HCT116 (cell line): ENCODE data around the gene MBD6. TPM values are rescaled to one million over a fixed set of nuclear protein-coding genes. Genes with fewer than 3 reads are reported as not detected.

Experiments
- ATAC-seq: fragments of 200-7000 bp; cut with Tn5 transposase; 2 replicates; pipeline ENCODE4 v1.9.1; 2020; ENCODE audit warnings: mild to moderate bottlenecking, moderate library complexity
- BruUV-seq: library from RNA; stranded (reverse); fragments of 400-500 nt; replicated peaks from 2 replicates; lab custom pipeline; 2021; lab: Mats Ljungman, UMichigan
- CTCF ChIA-PET: fragments of 300-600 bp; sonication (Branson Sonifier 250); formaldehyde crosslinking; loops from one replicate; lab custom pipeline; 2021; ENCODE audit warnings: antibody characterized with exemption; lab: Charles Lee
- POLR2A ChIA-PET: fragments of 300-600, 350-600 bp; sonication (Branson Sonifier 250); formaldehyde crosslinking; loops from one replicate; lab custom pipeline; 2021; ENCODE audit warnings: antibody characterized with exemption; lab: Charles Lee
- RAD21 ChIA-PET, 2 experiments: fragments of 300-600 bp; sonication (Branson Sonifier 250); formaldehyde crosslinking; loops; one replicate each; lab custom pipeline; 2023; ENCODE audit warnings: low total read pairs in 2 of 2; ENCODE audit not compliant: uncharacterized antibody in 2 of 2, unreplicated experiment in 2 of 2, low non-redundant PET in 1 of 2; lab: Charles Lee
- DNase-seq: peaks from one replicate; pipeline ENCODE4 v3.0.0-alpha.2; 2010; ENCODE audit warnings: low read depth, low spot score
- H2AFZ ChIP-seq: fragments of 200-600 bp; shearing (Covaris generic), sonication (generic); 2 replicates; pipeline ENCODE4 v1.6.1; 2017; ENCODE audit warnings: low read depth, mixed run types, mixed read lengths, antibody characterized with exemption, low read length; ENCODE audit not compliant: poor library complexity, severe bottlenecking
- H3K27ac ChIP-seq: 2 replicates; pipeline ENCODE4 v1.5.1; 2012; ENCODE audit warnings: low read depth, low read length
- H3K27me3 ChIP-seq: fragments of 200-600 bp; sonication (generic); 2 replicates; pipeline ENCODE4 v1.6.1; 2016; ENCODE audit warnings: mixed run types, low read length, mixed read lengths; ENCODE audit not compliant: insufficient read depth
- H3K36me3 ChIP-seq, 2 experiments: fragments of 200-500 bp in 1 of 2; fragments of 200-600 bp in 1 of 2; sonication (Bioruptor generic) in 1 of 2; sonication (generic) in 1 of 2; 2 replicates each; pipeline versions ENCODE4 v1.5.1 to v1.6.1; 2014 to 2016; ENCODE audit warnings: low read length in 2 of 2, inconsistent platforms in 1 of 2, mixed read lengths in 1 of 2, mixed run types in 1 of 2; ENCODE audit not compliant: insufficient read depth in 2 of 2, control insufficient read depth in 1 of 2
- H3K4me1 ChIP-seq, 2 experiments: fragments of 200-600 bp in 1 of 2; sonication (generic) in 1 of 2; 2 replicates each; pipeline versions ENCODE4 v1.5.1 to v1.6.1; 2012 to 2017; ENCODE audit warnings: low read length in 2 of 2, inconsistent platforms in 1 of 2, mild to moderate bottlenecking in 1 of 2, mixed read lengths in 1 of 2, mixed run types in 1 of 2, moderate library complexity in 1 of 2; ENCODE audit not compliant: insufficient read depth in 2 of 2, control insufficient read depth in 1 of 2
- H3K4me2 ChIP-seq: fragments of 200-600 bp; sonication (generic); 2 replicates; pipeline ENCODE4 v1.6.1; 2017; ENCODE audit warnings: mixed run types, low read length, mixed read lengths
- H3K4me3 ChIP-seq, 2 experiments: fragments of 200-600 bp in 1 of 2; sonication (generic) in 1 of 2; replicated peaks in 1 of 2; 2 replicates each; pipeline ENCODE4 v1.5.1; 2011 to 2016; ENCODE audit warnings: low read length in 2 of 2, control low read depth in 1 of 2, low read depth in 1 of 2, mild to moderate bottlenecking in 1 of 2, mixed read lengths in 1 of 2, mixed run types in 1 of 2
- H3K79me2 ChIP-seq: fragments of 200-600 bp; sonication (generic); 2 replicates; pipeline ENCODE4 v1.6.1; 2017; ENCODE audit warnings: mild to moderate bottlenecking, mixed run types, low read length, moderate library complexity, mixed read lengths; ENCODE audit not compliant: insufficient read depth
- H3K9ac ChIP-seq: fragments of 200-600 bp; sonication (generic); 2 replicates; pipeline ENCODE4 v1.6.1; 2016; ENCODE audit warnings: low read length, mixed read lengths
- H3K9me2 ChIP-seq: fragments of 200-600 bp; sonication (generic), shearing (Covaris generic); 2 replicates; pipeline ENCODE4 v1.6.1; 2017; ENCODE audit warnings: mixed run types, mild to moderate bottlenecking, moderate library complexity; ENCODE audit not compliant: insufficient read depth
- H3K9me3 ChIP-seq, 2 experiments: fragments of 200-500 bp in 1 of 2; fragments of 200-600 bp in 1 of 2; sonication (Bioruptor generic) in 1 of 2; sonication (generic) in 1 of 2; 2 replicates each; pipeline ENCODE4 v1.6.1; 2014 to 2017; ENCODE audit warnings: low read length in 2 of 2, mixed read lengths in 2 of 2, inconsistent platforms in 1 of 2, low read depth in 1 of 2, mild to moderate bottlenecking in 1 of 2, mixed run types in 1 of 2, moderate library complexity in 1 of 2; ENCODE audit not compliant: control insufficient read depth in 1 of 2, insufficient read depth in 1 of 2
- H4K20me1 ChIP-seq: fragments of 200-600 bp; sonication (generic), shearing (Covaris generic); 2 replicates; pipeline ENCODE4 v1.6.1; 2017; ENCODE audit warnings: mixed run types, mild to moderate bottlenecking, moderate library complexity; ENCODE audit not compliant: insufficient read depth
- CBX3 ChIP-seq: IDR thresholded peaks from 2 replicates; pipeline ENCODE4 v1.6.1; 2012; ENCODE audit warnings: low read depth
- CEBPB ChIP-seq: IDR thresholded peaks from 2 replicates; pipeline ENCODE4 v1.6.1; 2012; ENCODE audit warnings: low read depth
- ELF1 ChIP-seq: IDR thresholded peaks from 2 replicates; pipeline ENCODE4 v1.6.1; 2012; ENCODE audit warnings: low read depth, borderline replicate concordance
- EZH2phosphoT487 ChIP-seq: fragments of 200-600 bp; IDR thresholded peaks from 2 replicates; pipeline ENCODE4 v1.6.1; 2018; ENCODE audit warnings: antibody characterized with exemption, borderline replicate concordance
- FOSL1 ChIP-seq: IDR thresholded peaks from 2 replicates; pipeline ENCODE4 v1.6.1; 2012; ENCODE audit warnings: low read depth
- POLR2A ChIP-seq: IDR thresholded peaks from 2 replicates; pipeline ENCODE4 v1.7.0; 2011; ENCODE audit warnings: borderline replicate concordance; ENCODE audit not compliant: insufficient read depth, insufficient read length; ENCODE audit errors: extremely low read depth
- POLR2AphosphoS5 ChIP-seq: IDR thresholded peaks from 2 replicates; pipeline ENCODE4 v1.6.1; 2011; ENCODE audit warnings: mild to moderate bottlenecking, low read depth, low read length, moderate library complexity
- RAD21 ChIP-seq: IDR thresholded peaks from 2 replicates; pipeline ENCODE4 v1.6.1; 2012; ENCODE audit warnings: low read depth, mild to moderate bottlenecking
- SIN3A ChIP-seq: IDR thresholded peaks from 2 replicates; pipeline ENCODE4 v1.6.1; 2012; ENCODE audit warnings: low read depth
- SRF ChIP-seq: IDR thresholded peaks from 2 replicates; pipeline ENCODE4 v1.6.1; 2012; ENCODE audit warnings: low read depth
- TCF7L2 ChIP-seq: IDR thresholded peaks from 2 replicates; pipeline ENCODE4 v1.7.0; 2011; ENCODE audit warnings: borderline replicate concordance, inconsistent platforms; ENCODE audit not compliant: insufficient read depth, insufficient read length; ENCODE audit errors: extremely low read depth
- YY1 ChIP-seq: IDR thresholded peaks from 2 replicates; pipeline ENCODE4 v1.6.1; 2011; ENCODE audit warnings: low read length, low read depth, moderate library complexity, mild to moderate bottlenecking; ENCODE audit not compliant: insufficient replicate concordance; ENCODE audit errors: extremely low read depth
- ZNF274 ChIP-seq: fragments of 200-500 bp; sonication (Bioruptor generic); IDR thresholded peaks from 2 replicates; pipeline ENCODE4 v1.6.1; 2014; ENCODE audit warnings: mild to moderate bottlenecking, low read depth, low read length, inconsistent platforms
- intact Hi-C: fragments of 100-400 bp; cut with micrococcal nuclease; formaldehyde crosslinking; loops from 2 replicates; pipeline ENCODE4 v1.10.0; 2022
- total RNA-seq: library from RNA; stranded (reverse); gene quantifications from one replicate; pipeline ENCODE4 v1.2.1, GENCODE V29; 2021; ENCODE audit not compliant: unreplicated experiment
- TF ChIP-seq, protein P1 (sequence below): IDR thresholded peaks from 2 replicates; pipeline ENCODE4 v1.6.1; 2011; ENCODE audit warnings: mild to moderate bottlenecking, low read length, moderate library complexity; ENCODE audit not compliant: insufficient replicate concordance; ENCODE audit errors: extremely low read depth
- TF ChIP-seq, protein P2 (sequence below): IDR thresholded peaks from 2 replicates; pipeline ENCODE4 v1.6.1; 2012; ENCODE audit warnings: low read depth
- TF ChIP-seq, protein P3 (sequence below): IDR thresholded peaks from 2 replicates; pipeline ENCODE4 v1.6.1; 2012
- TF ChIP-seq, protein P4 (sequence below), 3 experiments: fragments of 200-600 bp in 1 of 3; sonication (generic) in 1 of 3; IDR thresholded peaks in 2 of 3; conservative IDR thresholded peaks in 1 of 3; 2 replicates each; pipeline ENCODE4 v1.5.1; 2012 to 2017; ENCODE audit warnings: low read depth in 2 of 3, low read length in 2 of 3, antibody characterized with exemption in 1 of 3, borderline replicate concordance in 1 of 3, control low read depth in 1 of 3, mild to moderate bottlenecking in 1 of 3, mixed read lengths in 1 of 3, mixed run types in 1 of 3, moderate library complexity in 1 of 3; ENCODE audit not compliant: insufficient read depth in 1 of 3

MBD6 gene
- total RNA-seq, 1 experiment from 2014 or later = 70.1 TPM

DNA sequence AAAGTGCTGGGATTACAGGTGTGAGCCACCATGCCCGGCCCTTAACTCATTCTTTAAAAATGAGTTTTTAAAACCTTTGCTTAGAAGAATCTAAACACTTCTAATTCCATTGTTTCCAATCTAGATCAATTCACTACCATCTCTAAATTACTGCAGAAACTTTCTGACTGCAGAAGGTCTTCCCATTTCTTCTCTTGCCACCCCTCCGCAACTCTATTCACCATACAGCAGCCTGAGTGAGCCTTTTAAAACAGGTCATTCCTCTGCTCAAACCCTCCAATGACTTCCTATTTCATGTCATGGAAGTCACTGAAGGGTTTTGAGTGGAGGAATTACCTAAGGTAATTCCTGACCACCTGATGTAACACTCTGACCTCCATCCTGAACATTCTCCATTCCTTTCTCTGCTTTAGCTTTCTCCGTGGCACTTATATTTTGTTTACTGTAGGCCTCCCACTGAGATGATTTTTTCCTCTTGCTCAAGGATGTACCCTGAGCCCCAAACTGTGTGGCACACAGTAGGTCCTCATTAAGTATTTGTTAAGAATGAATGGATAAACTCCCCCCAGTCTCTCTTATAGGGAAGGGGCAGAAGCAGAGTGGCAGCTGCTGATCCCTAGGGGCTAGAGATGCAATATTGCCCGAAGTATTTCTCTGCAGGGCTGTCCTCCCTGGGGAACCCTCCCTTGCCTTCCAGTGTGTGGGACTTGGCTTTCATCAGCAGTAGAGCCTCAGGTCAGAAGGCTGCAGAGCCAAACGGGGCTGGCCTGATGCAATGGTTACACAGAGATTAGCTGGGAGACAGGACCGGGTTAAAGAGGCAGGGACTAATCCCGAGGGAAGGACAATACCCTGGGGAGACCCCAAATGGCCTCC lies 3.5 kb upstream of the MBD6 start:
- BruUV-seq = no TSS peak
- Histone ChIP-seq H4K20me1 (peaks cover 7% of the 10 kb centered on the region; the same call in 1 of the 2 replicates), H3K9me3 (no peaks in the 10 kb centered on the region), H3K4me1 (peaks cover 22 to 49% of the 10 kb centered on the region in 2 experiments), H3K9ac (peak overlapping the region; percentile 80), H2AFZ (no peak overlapping the region), H3K27me3 (no peaks in the 10 kb centered on the region), H3K27ac (peak overlapping the region; percentile 79), H3K9me2 (no peaks in the 10 kb centered on the region), H3K36me3 (peaks cover 32 to 41% of the 10 kb centered on the region in 2 experiments), H3K79me2 (peaks cover 57% of the 10 kb centered on the region), H3K4me2 (peak overlapping the region; percentile 94), H3K4me3 (peak overlapping the region; percentile 79 to 88)
- ChIA-PET RAD21 (no interaction called here), CTCF (no interaction called here), POLR2A (interaction anchor here (1.4 to 2.0 kb wide), 3 partner anchors 7 to 39 kb away, joined by 3 to 7 read pairs (median 4); partner anchors contain the start of gene DCTN2)
- no peak for ATAC-seq
- no peak for DNase-seq
- intact Hi-C loops = no loop called here
- TF ChIP-seq EZH2phosphoT487 = no peak
- no peak for TF ChIP-seq ZNF274
- no peak for TF ChIP-seq TCF7L2
- TF ChIP-seq SRF = no peak
- no peak for TF ChIP-seq RAD21
- no peak; the same call in 1 of the 2 replicates for TF ChIP-seq POLR2AphosphoS5
- TF ChIP-seq POLR2A = no peak
- TF ChIP-seq YY1 = no peak
- no peak for TF ChIP-seq ELF1
- TF ChIP-seq FOSL1 = no peak
- TF ChIP-seq SIN3A = no peak
- TF ChIP-seq, protein P1, sequence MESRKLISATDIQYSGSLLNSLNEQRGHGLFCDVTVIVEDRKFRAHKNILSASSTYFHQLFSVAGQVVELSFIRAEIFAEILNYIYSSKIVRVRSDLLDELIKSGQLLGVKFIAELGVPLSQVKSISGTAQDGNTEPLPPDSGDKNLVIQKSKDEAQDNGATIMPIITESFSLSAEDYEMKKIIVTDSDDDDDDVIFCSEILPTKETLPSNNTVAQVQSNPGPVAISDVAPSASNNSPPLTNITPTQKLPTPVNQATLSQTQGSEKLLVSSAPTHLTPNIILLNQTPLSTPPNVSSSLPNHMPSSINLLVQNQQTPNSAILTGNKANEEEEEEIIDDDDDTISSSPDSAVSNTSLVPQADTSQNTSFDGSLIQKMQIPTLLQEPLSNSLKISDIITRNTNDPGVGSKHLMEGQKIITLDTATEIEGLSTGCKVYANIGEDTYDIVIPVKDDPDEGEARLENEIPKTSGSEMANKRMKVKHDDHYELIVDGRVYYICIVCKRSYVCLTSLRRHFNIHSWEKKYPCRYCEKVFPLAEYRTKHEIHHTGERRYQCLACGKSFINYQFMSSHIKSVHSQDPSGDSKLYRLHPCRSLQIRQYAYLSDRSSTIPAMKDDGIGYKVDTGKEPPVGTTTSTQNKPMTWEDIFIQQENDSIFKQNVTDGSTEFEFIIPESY = no peak
- no peak for TF ChIP-seq CBX3
- TF ChIP-seq, protein P2, sequence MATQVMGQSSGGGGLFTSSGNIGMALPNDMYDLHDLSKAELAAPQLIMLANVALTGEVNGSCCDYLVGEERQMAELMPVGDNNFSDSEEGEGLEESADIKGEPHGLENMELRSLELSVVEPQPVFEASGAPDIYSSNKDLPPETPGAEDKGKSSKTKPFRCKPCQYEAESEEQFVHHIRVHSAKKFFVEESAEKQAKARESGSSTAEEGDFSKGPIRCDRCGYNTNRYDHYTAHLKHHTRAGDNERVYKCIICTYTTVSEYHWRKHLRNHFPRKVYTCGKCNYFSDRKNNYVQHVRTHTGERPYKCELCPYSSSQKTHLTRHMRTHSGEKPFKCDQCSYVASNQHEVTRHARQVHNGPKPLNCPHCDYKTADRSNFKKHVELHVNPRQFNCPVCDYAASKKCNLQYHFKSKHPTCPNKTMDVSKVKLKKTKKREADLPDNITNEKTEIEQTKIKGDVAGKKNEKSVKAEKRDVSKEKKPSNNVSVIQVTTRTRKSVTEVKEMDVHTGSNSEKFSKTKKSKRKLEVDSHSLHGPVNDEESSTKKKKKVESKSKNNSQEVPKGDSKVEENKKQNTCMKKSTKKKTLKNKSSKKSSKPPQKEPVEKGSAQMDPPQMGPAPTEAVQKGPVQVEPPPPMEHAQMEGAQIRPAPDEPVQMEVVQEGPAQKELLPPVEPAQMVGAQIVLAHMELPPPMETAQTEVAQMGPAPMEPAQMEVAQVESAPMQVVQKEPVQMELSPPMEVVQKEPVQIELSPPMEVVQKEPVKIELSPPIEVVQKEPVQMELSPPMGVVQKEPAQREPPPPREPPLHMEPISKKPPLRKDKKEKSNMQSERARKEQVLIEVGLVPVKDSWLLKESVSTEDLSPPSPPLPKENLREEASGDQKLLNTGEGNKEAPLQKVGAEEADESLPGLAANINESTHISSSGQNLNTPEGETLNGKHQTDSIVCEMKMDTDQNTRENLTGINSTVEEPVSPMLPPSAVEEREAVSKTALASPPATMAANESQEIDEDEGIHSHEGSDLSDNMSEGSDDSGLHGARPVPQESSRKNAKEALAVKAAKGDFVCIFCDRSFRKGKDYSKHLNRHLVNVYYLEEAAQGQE = no peak
- no peak for TF ChIP-seq CEBPB
- TF ChIP-seq, protein P3, sequence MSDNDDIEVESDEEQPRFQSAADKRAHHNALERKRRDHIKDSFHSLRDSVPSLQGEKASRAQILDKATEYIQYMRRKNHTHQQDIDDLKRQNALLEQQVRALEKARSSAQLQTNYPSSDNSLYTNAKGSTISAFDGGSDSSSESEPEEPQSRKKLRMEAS = no peak
- TF ChIP-seq, protein P4, sequence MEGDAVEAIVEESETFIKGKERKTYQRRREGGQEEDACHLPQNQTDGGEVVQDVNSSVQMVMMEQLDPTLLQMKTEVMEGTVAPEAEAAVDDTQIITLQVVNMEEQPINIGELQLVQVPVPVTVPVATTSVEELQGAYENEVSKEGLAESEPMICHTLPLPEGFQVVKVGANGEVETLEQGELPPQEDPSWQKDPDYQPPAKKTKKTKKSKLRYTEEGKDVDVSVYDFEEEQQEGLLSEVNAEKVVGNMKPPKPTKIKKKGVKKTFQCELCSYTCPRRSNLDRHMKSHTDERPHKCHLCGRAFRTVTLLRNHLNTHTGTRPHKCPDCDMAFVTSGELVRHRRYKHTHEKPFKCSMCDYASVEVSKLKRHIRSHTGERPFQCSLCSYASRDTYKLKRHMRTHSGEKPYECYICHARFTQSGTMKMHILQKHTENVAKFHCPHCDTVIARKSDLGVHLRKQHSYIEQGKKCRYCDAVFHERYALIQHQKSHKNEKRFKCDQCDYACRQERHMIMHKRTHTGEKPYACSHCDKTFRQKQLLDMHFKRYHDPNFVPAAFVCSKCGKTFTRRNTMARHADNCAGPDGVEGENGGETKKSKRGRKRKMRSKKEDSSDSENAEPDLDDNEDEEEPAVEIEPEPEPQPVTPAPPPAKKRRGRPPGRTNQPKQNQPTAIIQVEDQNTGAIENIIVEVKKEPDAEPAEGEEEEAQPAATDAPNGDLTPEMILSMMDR (IDR thresholded peaks at IDR 0.05 in 2 of 3, conservative IDR thresholded peaks at IDR 0.05 in 1 of 3; ENCODE audit: borderline replicate concordance in 1 of 3, insufficient read depth in 1 of 3, low read depth in 2 of 3, low read length in 2 of 3) = no peak
